Measurements from ENCODE around the gene CEACAM1.
"Not testable (repeated sequence)": the region's sequence is repeated elsewhere in the genome, so short reads cannot be mapped to it uniquely, and the experiment has no call there.

CEACAM1 gene

GRCh38 chr19:42468273-42468796, 59.9 kb downstream of the CEACAM1 start:
- Histone ChIP-seq H3K27me3 (replicated peaks; ENCODE audit: control insufficient read depth, insufficient read depth, low read length, poor library complexity, severe bottlenecking) (no peaks in the 10 kb centered on the region), H3K36me3 (ENCODE audit: control insufficient read depth, insufficient read depth, low read length) (no peaks in the 10 kb centered on the region), H3K27ac (ENCODE audit: insufficient read depth, low read length, poor library complexity, severe bottlenecking) (no peak overlapping the region), H3K4me3 (ENCODE audit: insufficient read depth, low read depth, low read length, poor library complexity, severe bottlenecking) (no peak overlapping the region), H3K4me1 (ENCODE audit: control insufficient read depth, insufficient read depth, low read length, poor library complexity, severe bottlenecking) (no peaks in the 10 kb centered on the region), H3K9me3 (ENCODE audit: control insufficient read depth, low read length) (no peaks in the 10 kb centered on the region)
- DNase-seq: no peak

- no peaks in the 10 kb centered on the region for H3K36me3 ChIP-seq (ENCODE audit: control insufficient read depth, insufficient read depth, low read length)
- no peaks in the 10 kb centered on the region for H3K27me3 ChIP-seq (replicated peaks; ENCODE audit: control insufficient read depth, insufficient read depth, low read length, poor library complexity, severe bottlenecking)
- no peaks in the 10 kb centered on the region for H3K9me3 ChIP-seq (ENCODE audit: control insufficient read depth, low read length)
- H3K27ac ChIP-seq (ENCODE audit: insufficient read depth, low read length, poor library complexity, severe bottlenecking): no peak overlapping the region
- no peak for DNase-seq
- no peak overlapping the region for H3K4me3 ChIP-seq (ENCODE audit: insufficient read depth, low read depth, low read length, poor library complexity, severe bottlenecking)
- H3K4me1 ChIP-seq (ENCODE audit: control insufficient read depth, insufficient read depth, low read length, poor library complexity, severe bottlenecking): no peaks in the 10 kb centered on the region
Measured at GRCh38 chr19:42467183-42467760, 61.0 kb downstream of the CEACAM1 start.

GRCh38 chr19:42466521-42467182, 61.6 kb downstream of the CEACAM1 start:
- Histone ChIP-seq H3K4me1 (ENCODE audit: control insufficient read depth, insufficient read depth, low read length, poor library complexity, severe bottlenecking) (no peaks in the 10 kb centered on the region), H3K27ac (ENCODE audit: insufficient read depth, low read length, poor library complexity, severe bottlenecking) (no peak overlapping the region), H3K36me3 (ENCODE audit: control insufficient read depth, insufficient read depth, low read length) (no peaks in the 10 kb centered on the region), H3K4me3 (ENCODE audit: insufficient read depth, low read depth, low read length, poor library complexity, severe bottlenecking) (no peak overlapping the region), H3K27me3 (replicated peaks; ENCODE audit: control insufficient read depth, insufficient read depth, low read length, poor library complexity, severe bottlenecking) (no peaks in the 10 kb centered on the region), H3K9me3 (ENCODE audit: control insufficient read depth, low read length) (no peaks in the 10 kb centered on the region)
- DNase-seq: no peak

GRCh38 chr19:42465827-42466280, 62.4 kb downstream of the CEACAM1 start:
- H3K4me3 ChIP-seq (ENCODE audit: insufficient read depth, low read depth, low read length, poor library complexity, severe bottlenecking): no peak overlapping the region
- H3K9me3 ChIP-seq (ENCODE audit: control insufficient read depth, low read length): no peaks in the 10 kb centered on the region
- no peaks in the 10 kb centered on the region for H3K27me3 ChIP-seq (replicated peaks; ENCODE audit: control insufficient read depth, insufficient read depth, low read length, poor library complexity, severe bottlenecking)
- no peak for DNase-seq
- no peaks in the 10 kb centered on the region for H3K4me1 ChIP-seq (ENCODE audit: control insufficient read depth, insufficient read depth, low read length, poor library complexity, severe bottlenecking)
- no peaks in the 10 kb centered on the region for H3K36me3 ChIP-seq (ENCODE audit: control insufficient read depth, insufficient read depth, low read length)
- no peak overlapping the region for H3K27ac ChIP-seq (ENCODE audit: insufficient read depth, low read length, poor library complexity, severe bottlenecking)

- Histone ChIP-seq H3K4me1 (ENCODE audit: control insufficient read depth, insufficient read depth, low read length, poor library complexity, severe bottlenecking) (no peaks in the 10 kb centered on the region), H3K36me3 (ENCODE audit: control insufficient read depth, insufficient read depth, low read length) (no peaks in the 10 kb centered on the region), H3K27me3 (replicated peaks; ENCODE audit: control insufficient read depth, insufficient read depth, low read length, poor library complexity, severe bottlenecking) (no peaks in the 10 kb centered on the region), H3K9me3 (ENCODE audit: control insufficient read depth, low read length) (no peaks in the 10 kb centered on the region), H3K27ac (ENCODE audit: insufficient read depth, low read length, poor library complexity, severe bottlenecking) (no peak overlapping the region), H3K4me3 (ENCODE audit: insufficient read depth, low read depth, low read length, poor library complexity, severe bottlenecking) (no peak overlapping the region)
- DNase-seq: no peak
Measured at GRCh38 chr19:42461700-42462324, 66.5 kb downstream of the CEACAM1 start.

- not testable (repeated sequence) for H3K4me1 ChIP-seq (ENCODE audit: control insufficient read depth, insufficient read depth, low read length, poor library complexity, severe bottlenecking); DNase-seq; H3K36me3 ChIP-seq (ENCODE audit: control insufficient read depth, insufficient read depth, low read length); H3K27ac ChIP-seq (ENCODE audit: insufficient read depth, low read length, poor library complexity, severe bottlenecking); H3K9me3 ChIP-seq (ENCODE audit: control insufficient read depth, low read length); H3K4me3 ChIP-seq (ENCODE audit: insufficient read depth, low read depth, low read length, poor library complexity, severe bottlenecking); H3K27me3 ChIP-seq (replicated peaks; ENCODE audit: control insufficient read depth, insufficient read depth, low read length, poor library complexity, severe bottlenecking)
Measured at GRCh38 chr19:42461231-42461630, 67.0 kb downstream of the CEACAM1 start.

- no peak overlapping the region for H3K27ac ChIP-seq (ENCODE audit: insufficient read depth, low read length, poor library complexity, severe bottlenecking)
- H3K4me1 ChIP-seq (ENCODE audit: control insufficient read depth, insufficient read depth, low read length, poor library complexity, severe bottlenecking): no peaks in the 10 kb centered on the region
- no peaks in the 10 kb centered on the region for H3K27me3 ChIP-seq (replicated peaks; ENCODE audit: control insufficient read depth, insufficient read depth, low read length, poor library complexity, severe bottlenecking)
- no peaks in the 10 kb centered on the region for H3K36me3 ChIP-seq (ENCODE audit: control insufficient read depth, insufficient read depth, low read length)
- no peak overlapping the region for H3K4me3 ChIP-seq (ENCODE audit: insufficient read depth, low read depth, low read length, poor library complexity, severe bottlenecking)
- H3K9me3 ChIP-seq (ENCODE audit: control insufficient read depth, low read length): no peaks in the 10 kb centered on the region
- DNase-seq: no peak
Measured at GRCh38 chr19:42459926-42460325, 68.4 kb downstream of the CEACAM1 start.

All from effector memory CD4-positive, alpha-beta T cell (primary cell).